Chondrocyte (in vitro differentiated cells): ENCODE measurements around the gene NWD2. TPM values are rescaled to one million over a fixed set of nuclear protein-coding genes. Genes with fewer than 3 reads are reported as not detected.

ENCODE experiments used
- DNase-seq: peaks from one replicate; pipeline ENCODE4 v3.0.0; 2021; ENCODE audit warnings: mixed read lengths, low spot score
- H3K27ac Mint-ChIP-seq: one replicate; pipeline ENCODE4 v1.8.0; 2021; ENCODE audit warnings: mild to moderate bottlenecking, moderate library complexity, mixed read lengths; ENCODE audit not compliant: unreplicated experiment
- H3K27me3 Mint-ChIP-seq: 2 replicates; pipeline ENCODE4 v1.8.0; 2021; ENCODE audit warnings: low read depth, mixed read lengths
- H3K36me3 Mint-ChIP-seq: 2 replicates; pipeline ENCODE4 v1.8.0; 2021; ENCODE audit warnings: low read depth, mixed read lengths
- H3K4me1 Mint-ChIP-seq: 2 replicates; pipeline ENCODE4 v1.8.0; 2021; ENCODE audit warnings: low read depth, mild to moderate bottlenecking, mixed read lengths
- H3K4me3 Mint-ChIP-seq: one replicate; pipeline ENCODE4 v1.8.0; 2021; ENCODE audit warnings: mild to moderate bottlenecking, moderate library complexity, mixed read lengths; ENCODE audit not compliant: unreplicated experiment
- H3K9me3 Mint-ChIP-seq: 2 replicates; pipeline ENCODE4 v1.8.0; 2021; ENCODE audit warnings: low read depth, mixed read lengths
- CTCF ChIP-seq: fragments of 200-600 bp; sonication (generic); IDR thresholded peaks from 2 replicates; pipeline ENCODE4 v1.5.0; 2021; ENCODE audit warnings: antibody characterized with exemption, mild to moderate bottlenecking, moderate library complexity
- total RNA-seq: library from RNA; stranded (reverse); gene quantifications from 3 replicates; pipeline ENCODE4 v1.2.1, GENCODE V29; 2021

The NWD2 gene
- total RNA-seq, 1 donor from 2014 or later: not detected

- Mint-ChIP-seq H3K4me1 (no peaks in the 10 kb centered on the region), H3K27me3 (peaks cover 20% of the 10 kb centered on the region), H3K36me3 (no peaks in the 10 kb centered on the region), H3K27ac (no peak overlapping the region), H3K4me3 (no peak overlapping the region), H3K9me3 (no peaks in the 10 kb centered on the region)
- no peak for DNase-seq
- TF ChIP-seq CTCF: no peak
Measured at GRCh38 chr4:37475087-37475486, 230.5 kb downstream of the NWD2 start.

GRCh38 chr4:37475776-37476175 is 231.2 kb downstream of the NWD2 start:
- Mint-ChIP-seq H3K27me3 (peaks cover 20% of the 10 kb centered on the region), H3K9me3 (no peaks in the 10 kb centered on the region)

GRCh38 chr4:37476256-37476655 is 231.7 kb downstream of the NWD2 start:
- Mint-ChIP-seq H3K27me3 (peaks cover 20% of the 10 kb centered on the region), H3K27ac (no peak overlapping the region), H3K4me3 (no peak overlapping the region), H3K4me1 (no peaks in the 10 kb centered on the region), H3K36me3 (no peaks in the 10 kb centered on the region), H3K9me3 (no peaks in the 10 kb centered on the region)
- no peak for TF ChIP-seq CTCF
- no peak for DNase-seq

More at GRCh38 chr4:37475776-37476175, 231.2 kb downstream of the NWD2 start:
- Mint-ChIP-seq H3K4me3 (no peak overlapping the region), H3K36me3 (no peaks in the 10 kb centered on the region), H3K4me1 (no peaks in the 10 kb centered on the region), H3K27ac (no peak overlapping the region)
- no peak for TF ChIP-seq CTCF
- DNase-seq: no peak

GRCh38 chr4:37476691-37477090 is 232.1 kb downstream of the NWD2 start:
- no peak for DNase-seq
- no peaks in the 10 kb centered on the region for H3K36me3 Mint-ChIP-seq
- no peak overlapping the region for H3K4me3 Mint-ChIP-seq
- TF ChIP-seq CTCF: no peak
- no peaks in the 10 kb centered on the region for H3K4me1 Mint-ChIP-seq
- H3K27ac Mint-ChIP-seq: no peak overlapping the region
- no peaks in the 10 kb centered on the region for H3K9me3 Mint-ChIP-seq
- H3K27me3 Mint-ChIP-seq: peaks cover 20% of the 10 kb centered on the region

GRCh38 chr4:37477126-37477525 is 232.6 kb downstream of the NWD2 start:
- DNase-seq: no peak
- no peaks in the 10 kb centered on the region for H3K9me3 Mint-ChIP-seq
- no peak overlapping the region for H3K4me3 Mint-ChIP-seq
- H3K4me1 Mint-ChIP-seq: no peaks in the 10 kb centered on the region
- no peak overlapping the region for H3K27ac Mint-ChIP-seq
- H3K27me3 Mint-ChIP-seq: peaks cover 17% of the 10 kb centered on the region
- TF ChIP-seq CTCF: no peak
- H3K36me3 Mint-ChIP-seq: no peaks in the 10 kb centered on the region
